HepG2 (cell line): ENCODE results near the gene STAP2. TPM values are rescaled to one million over a fixed set of nuclear protein-coding genes. Genes with fewer than 3 reads are reported as not detected.
A peak's percentile ranks its signal among the peaks of the same experiment; 100 is the strongest.

Source experiments
- ATF5 ChIP-seq: sonication (generic); formaldehyde crosslinking; IDR thresholded peaks from 2 replicates; pipeline ENCODE4 v1.4.0; 2020; ENCODE audit warnings: mild to moderate bottlenecking, low read depth, missing genetic modification reagents
- BRD4 ChIP-seq: sonication (generic); formaldehyde crosslinking; IDR thresholded peaks from 2 replicates; pipeline ENCODE4 v1.4.0; 2020; ENCODE audit warnings: missing genetic modification reagents
- CBX1 ChIP-seq: IDR thresholded peaks from one replicate; pipeline ENCODE4 v1.6.1; 2016; ENCODE audit warnings: antibody characterized with exemption, low read depth
- HNRNPL ChIP-seq: fragments of 200-400 bp; formaldehyde crosslinking; IDR thresholded peaks from 2 replicates; pipeline ENCODE4 v1.6.1; 2017; ENCODE audit warnings: mild to moderate bottlenecking, low read depth, low read length
- NR3C1 ChIP-seq: sonication (generic); formaldehyde crosslinking; IDR thresholded peaks from 2 replicates; pipeline ENCODE4 v1.4.0; 2020; ENCODE audit warnings: missing genetic modification reagents
- POLR2G ChIP-seq: fragments of 200-400 bp; formaldehyde crosslinking; IDR thresholded peaks from 2 replicates; pipeline ENCODE4 v1.6.1; 2018; ENCODE audit warnings: mild to moderate bottlenecking, low read depth, low read length, moderate library complexity
- ZNF333 ChIP-seq: sonication (generic); formaldehyde crosslinking; IDR thresholded peaks from 2 replicates; pipeline ENCODE4 v1.4.0; 2020; ENCODE audit warnings: mild to moderate bottlenecking, missing genetic modification reagents, borderline replicate concordance
- ZNF446 ChIP-seq: sonication (generic); formaldehyde crosslinking; IDR thresholded peaks from 2 replicates; pipeline ENCODE4 v1.5.0; 2020; ENCODE audit warnings: mild to moderate bottlenecking, missing genetic modification reagents
- ZZZ3 ChIP-seq: sonication (generic); formaldehyde crosslinking; IDR thresholded peaks from 2 replicates; pipeline ENCODE4 v1.4.0; 2020; ENCODE audit warnings: missing genetic modification reagents, mild to moderate bottlenecking, borderline replicate concordance
- polyA plus RNA-seq, 8 experiments: library from polyadenylated mRNA; depleted of rRNA in 3 of 8; stranded (reverse) in 7 of 8; unstranded in 1 of 8; fragments of >200 nt; fragmentation: Illumina TruSeq in 4 of 8; extraction: Trizol in 4 of 8; gene quantifications; 2 replicates each; pipeline versions ENCODE4 v1.2.1 to v1.2.3, GENCODE V29; 2011 to 2016; ENCODE audit warnings: low read depth in 4 of 8, missing spikeins in 1 of 8, mixed read lengths in 1 of 8; ENCODE audit not compliant: insufficient read depth in 1 of 8
- total RNA-seq, 5 experiments: library from RNA; depleted of rRNA; stranded (reverse); fragments of >200 nt; fragmentation: Illumina TruSeq; extraction: Trizol; gene quantifications; 2 replicates each; pipeline ENCODE4 v1.2.3, GENCODE V29; 2016; ENCODE audit warnings: low read depth in 1 of 5
- TF ChIP-seq, protein P1 (sequence below): sonication (generic); formaldehyde crosslinking; IDR thresholded peaks from 2 replicates; pipeline ENCODE4 v1.4.0; 2020; ENCODE audit warnings: mild to moderate bottlenecking, missing genetic modification reagents
- TF ChIP-seq, protein P2 (sequence below): sonication (generic); formaldehyde crosslinking; IDR thresholded peaks from 2 replicates; pipeline ENCODE4 v1.4.0; 2020; ENCODE audit warnings: missing genetic modification reagents, low read depth, mild to moderate bottlenecking, borderline replicate concordance
- TF ChIP-seq, protein P3 (sequence below): sonication (generic); formaldehyde crosslinking; IDR thresholded peaks from 2 replicates; pipeline ENCODE4 v1.4.0; 2020; ENCODE audit warnings: mild to moderate bottlenecking, missing genetic modification reagents
- TF ChIP-seq, protein P4 (sequence below): sonication (generic); formaldehyde crosslinking; IDR thresholded peaks from 2 replicates; pipeline ENCODE4 v1.4.0; 2020; ENCODE audit warnings: missing genetic modification reagents

STAP2 gene
- total and polyA plus RNA-seq, 2 of the 13 experiments (the other 11 are each of a cell fraction or from before 2014, with no cell fraction given), result 39.0 to 43.7 TPM

GRCh38 chr19:4310247-4311121, 28.1 kb downstream of the STAP2 start (continued):
- TF ChIP-seq, protein P1, sequence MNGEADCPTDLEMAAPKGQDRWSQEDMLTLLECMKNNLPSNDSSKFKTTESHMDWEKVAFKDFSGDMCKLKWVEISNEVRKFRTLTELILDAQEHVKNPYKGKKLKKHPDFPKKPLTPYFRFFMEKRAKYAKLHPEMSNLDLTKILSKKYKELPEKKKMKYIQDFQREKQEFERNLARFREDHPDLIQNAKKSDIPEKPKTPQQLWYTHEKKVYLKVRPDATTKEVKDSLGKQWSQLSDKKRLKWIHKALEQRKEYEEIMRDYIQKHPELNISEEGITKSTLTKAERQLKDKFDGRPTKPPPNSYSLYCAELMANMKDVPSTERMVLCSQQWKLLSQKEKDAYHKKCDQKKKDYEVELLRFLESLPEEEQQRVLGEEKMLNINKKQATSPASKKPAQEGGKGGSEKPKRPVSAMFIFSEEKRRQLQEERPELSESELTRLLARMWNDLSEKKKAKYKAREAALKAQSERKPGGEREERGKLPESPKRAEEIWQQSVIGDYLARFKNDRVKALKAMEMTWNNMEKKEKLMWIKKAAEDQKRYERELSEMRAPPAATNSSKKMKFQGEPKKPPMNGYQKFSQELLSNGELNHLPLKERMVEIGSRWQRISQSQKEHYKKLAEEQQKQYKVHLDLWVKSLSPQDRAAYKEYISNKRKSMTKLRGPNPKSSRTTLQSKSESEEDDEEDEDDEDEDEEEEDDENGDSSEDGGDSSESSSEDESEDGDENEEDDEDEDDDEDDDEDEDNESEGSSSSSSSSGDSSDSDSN, result peak; percentile 79
- TF ChIP-seq ZNF446 (CRISPR knock-in tag) (no peak), ATF5 (no peak), NR3C1 (CRISPR knock-in tag) (no peak), POLR2G (peak; percentile 79), ZZZ3 (CRISPR knock-in tag) (no peak), ZNF333 (no peak), HNRNPL (peak; percentile 68; the same call in 1 of the 2 replicates), BRD4 (CRISPR knock-in tag) (peak; percentile 52; the same call in 1 of the 2 replicates), CBX1 (no peak)
- TF ChIP-seq, protein P2, sequence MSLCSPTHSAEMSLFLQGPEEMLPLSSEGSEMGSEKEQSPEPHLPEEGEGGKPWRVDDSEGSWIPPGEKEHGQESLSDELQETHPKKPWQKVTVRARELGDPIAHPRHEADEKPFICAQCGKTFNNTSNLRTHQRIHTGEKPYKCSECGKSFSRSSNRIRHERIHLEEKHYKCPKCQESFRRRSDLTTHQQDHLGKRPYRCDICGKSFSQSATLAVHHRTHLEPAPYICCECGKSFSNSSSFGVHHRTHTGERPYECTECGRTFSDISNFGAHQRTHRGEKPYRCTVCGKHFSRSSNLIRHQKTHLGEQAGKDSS (CRISPR knock-in tag), result peak; percentile 92; the same call in 1 of the 2 replicates
- TF ChIP-seq, protein P3, sequence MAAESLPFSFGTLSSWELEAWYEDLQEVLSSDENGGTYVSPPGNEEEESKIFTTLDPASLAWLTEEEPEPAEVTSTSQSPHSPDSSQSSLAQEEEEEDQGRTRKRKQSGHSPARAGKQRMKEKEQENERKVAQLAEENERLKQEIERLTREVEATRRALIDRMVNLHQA (CRISPR knock-in tag), result no peak
- TF ChIP-seq, protein P4, sequence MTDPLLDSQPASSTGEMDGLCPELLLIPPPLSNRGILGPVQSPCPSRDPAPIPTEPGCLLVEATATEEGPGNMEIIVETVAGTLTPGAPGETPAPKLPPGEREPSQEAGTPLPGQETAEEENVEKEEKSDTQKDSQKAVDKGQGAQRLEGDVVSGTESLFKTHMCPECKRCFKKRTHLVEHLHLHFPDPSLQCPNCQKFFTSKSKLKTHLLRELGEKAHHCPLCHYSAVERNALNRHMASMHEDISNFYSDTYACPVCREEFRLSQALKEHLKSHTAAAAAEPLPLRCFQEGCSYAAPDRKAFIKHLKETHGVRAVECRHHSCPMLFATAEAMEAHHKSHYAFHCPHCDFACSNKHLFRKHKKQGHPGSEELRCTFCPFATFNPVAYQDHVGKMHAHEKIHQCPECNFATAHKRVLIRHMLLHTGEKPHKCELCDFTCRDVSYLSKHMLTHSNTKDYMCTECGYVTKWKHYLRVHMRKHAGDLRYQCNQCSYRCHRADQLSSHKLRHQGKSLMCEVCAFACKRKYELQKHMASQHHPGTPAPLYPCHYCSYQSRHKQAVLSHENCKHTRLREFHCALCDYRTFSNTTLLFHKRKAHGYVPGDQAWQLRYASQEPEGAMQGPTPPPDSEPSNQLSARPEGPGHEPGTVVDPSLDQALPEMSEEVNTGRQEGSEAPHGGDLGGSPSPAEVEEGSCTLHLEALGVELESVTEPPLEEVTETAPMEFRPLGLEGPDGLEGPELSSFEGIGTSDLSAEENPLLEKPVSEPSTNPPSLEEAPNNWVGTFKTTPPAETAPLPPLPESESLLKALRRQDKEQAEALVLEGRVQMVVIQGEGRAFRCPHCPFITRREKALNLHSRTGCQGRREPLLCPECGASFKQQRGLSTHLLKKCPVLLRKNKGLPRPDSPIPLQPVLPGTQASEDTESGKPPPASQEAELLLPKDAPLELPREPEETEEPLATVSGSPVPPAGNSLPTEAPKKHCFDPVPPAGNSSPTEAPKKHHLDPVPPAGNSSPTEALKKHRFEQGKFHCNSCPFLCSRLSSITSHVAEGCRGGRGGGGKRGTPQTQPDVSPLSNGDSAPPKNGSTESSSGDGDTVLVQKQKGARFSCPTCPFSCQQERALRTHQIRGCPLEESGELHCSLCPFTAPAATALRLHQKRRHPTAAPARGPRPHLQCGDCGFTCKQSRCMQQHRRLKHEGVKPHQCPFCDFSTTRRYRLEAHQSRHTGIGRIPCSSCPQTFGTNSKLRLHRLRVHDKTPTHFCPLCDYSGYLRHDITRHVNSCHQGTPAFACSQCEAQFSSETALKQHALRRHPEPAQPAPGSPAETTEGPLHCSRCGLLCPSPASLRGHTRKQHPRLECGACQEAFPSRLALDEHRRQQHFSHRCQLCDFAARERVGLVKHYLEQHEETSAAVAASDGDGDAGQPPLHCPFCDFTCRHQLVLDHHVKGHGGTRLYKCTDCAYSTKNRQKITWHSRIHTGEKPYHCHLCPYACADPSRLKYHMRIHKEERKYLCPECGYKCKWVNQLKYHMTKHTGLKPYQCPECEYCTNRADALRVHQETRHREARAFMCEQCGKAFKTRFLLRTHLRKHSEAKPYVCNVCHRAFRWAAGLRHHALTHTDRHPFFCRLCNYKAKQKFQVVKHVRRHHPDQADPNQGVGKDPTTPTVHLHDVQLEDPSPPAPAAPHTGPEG (CRISPR knock-in tag), result peak; percentile 23; the same call in 1 of the 2 replicates
